GM19240 (cell line): ENCODE data around the gene ABCC11.
A peak's percentile ranks its signal among the peaks of the same experiment; 100 is the strongest.

Source experiments
- DNase-seq: peaks from one replicate; pipeline ENCODE4 v3.0.0; 2011; ENCODE audit warnings: low spot score; ENCODE audit not compliant: insufficient read length

The ABCC11 gene

DNA sequence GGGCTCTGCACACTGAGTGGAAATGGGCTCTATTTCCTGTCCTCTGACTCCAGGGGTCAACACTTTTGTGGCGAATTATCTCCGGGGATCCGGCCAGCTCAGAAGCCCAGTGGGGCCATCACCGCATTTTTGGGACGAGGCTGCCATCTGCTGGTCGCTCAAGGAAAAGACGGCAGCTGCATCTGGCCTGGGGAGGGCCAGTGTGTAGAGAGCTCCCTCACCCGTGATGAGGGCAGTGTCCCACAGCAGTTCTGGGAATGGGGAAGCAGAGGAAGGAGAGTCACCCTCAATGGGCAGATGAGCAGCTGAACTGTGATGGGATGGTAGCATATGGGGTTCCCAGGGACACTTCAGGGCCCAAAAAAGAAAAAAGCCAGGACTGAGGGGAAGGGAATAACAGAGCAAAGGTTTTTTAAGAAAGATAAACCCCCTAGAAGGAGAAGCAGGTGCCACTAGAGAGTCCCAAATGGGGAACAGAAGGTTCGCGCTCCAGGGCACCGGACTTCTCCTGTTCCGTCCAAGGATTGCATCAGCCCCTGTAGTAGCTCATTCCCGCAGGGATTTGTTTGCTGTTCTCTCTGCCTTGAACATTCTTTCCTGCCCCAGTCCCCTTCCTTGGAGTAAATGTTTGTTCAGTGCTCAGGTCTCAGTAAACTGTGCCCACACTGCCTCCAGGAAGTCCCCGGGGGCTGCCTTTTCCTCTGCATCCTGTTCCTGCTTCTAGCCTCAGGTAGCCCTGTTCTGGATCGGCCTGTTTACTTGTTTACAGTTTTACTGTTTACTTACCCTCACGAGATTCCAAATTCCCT is 82.2 kb downstream of the ABCC11 start:
- peak; percentile 61 for DNase-seq

DNA sequence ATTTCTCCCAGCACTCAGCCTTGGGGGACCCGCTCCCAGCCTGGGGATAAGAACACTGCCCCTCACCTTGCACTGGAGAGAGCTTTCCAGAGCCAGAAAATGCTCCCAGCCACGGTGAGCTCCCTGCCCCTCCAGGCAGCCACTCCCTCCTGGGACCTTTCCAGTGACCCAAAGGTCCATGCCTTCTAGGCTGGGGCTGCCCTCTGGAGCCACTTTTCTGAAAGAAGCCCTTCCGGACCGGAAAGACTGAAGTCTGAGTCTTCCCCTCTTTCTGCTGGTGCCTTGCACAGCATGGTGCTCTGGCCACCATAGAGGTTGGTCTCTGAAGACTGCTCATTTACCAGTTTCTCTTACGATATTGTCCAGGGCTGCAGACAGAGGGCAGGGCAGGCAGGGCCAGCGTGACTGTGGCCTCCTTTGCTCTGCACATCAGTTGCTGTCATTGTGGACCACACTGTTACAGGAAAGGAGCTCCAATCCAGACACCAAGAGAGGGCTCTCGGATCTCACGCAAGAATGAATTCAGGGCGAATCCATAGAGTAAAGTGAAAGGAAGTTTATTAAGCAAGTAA is 84.4 kb downstream of the ABCC11 start:
- DNase-seq: no peak

DNA sequence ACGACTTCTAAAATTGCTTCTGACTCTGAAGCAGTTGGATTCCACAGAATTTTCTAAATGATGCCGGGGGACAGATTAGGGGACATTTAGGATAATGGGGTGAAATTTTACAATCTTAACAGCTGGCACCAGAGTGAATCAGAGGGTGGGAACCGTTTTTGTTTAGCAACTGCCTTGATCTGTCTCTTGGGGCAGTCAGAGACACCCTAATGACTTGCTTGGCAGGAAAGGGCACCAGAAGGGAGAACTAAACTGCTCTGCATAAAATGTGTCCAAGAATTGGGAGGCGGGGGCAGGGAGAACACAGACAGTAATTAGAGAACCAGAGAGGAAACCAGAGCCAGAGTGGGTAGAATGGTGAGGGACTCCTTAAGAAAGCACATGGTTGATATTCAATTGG is 85.4 kb downstream of the ABCC11 start:
- no peak for DNase-seq

DNA sequence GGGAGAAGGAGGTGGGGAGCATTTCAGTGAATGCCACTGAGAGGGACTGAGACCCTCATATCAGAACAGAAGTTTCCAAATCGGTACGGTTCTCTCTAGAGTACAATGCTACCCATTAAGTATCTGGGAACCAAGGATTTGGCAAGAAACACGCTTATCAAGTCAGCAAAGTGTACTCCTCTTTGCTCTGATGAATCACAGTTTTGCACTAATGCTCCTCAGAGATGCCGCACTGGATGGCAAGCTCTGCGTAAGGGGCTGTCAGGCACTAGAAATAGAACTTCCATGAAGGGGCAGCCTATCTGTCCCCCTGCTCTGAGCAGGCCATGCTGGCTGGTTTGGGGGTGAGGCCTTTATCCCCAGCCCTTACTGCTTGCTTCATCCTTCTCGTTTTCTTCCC is 86.8 kb downstream of the ABCC11 start:
- DNase-seq: no peak

DNA sequence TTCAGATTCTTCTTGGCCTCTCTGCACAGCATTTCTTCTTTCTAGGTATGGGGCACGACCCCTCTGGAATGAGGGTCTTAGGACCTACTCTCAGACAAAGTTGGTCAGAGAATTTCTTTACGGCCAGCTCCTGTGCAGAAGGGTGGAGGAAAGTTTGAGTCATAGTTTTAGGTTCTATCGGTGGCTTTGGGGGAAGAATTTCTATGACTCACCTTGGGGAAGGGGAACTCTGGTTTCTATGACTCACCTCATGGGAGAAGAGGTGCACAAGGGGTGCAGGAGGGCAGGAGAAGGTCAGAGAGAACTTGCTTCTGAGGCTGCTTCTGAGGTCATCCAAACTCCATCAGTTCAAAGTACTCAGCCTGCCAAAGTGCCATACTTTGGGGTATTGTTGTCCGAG is 89.0 kb downstream of the ABCC11 start:
- no peak for DNase-seq

DNA sequence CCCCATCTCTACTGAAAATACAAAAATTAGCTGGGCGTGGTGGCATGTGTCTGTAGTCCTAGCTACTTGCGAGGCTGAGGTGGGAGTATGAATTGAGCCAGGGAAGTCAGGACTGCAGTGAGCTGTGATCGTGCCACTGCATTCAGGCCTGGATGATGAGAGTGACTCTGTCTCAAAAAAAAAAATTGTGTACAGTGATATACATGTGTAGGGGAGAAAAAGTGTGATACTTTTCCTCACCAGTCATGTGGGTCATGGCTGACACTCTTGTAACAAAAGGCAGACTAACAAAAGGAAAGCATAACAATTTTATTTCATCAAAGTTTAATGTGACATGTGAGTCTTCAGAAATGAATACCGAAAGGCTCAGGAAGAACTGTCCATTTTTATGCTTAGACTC is 89.5 kb downstream of the ABCC11 start:
- DNase-seq: no peak

DNA sequence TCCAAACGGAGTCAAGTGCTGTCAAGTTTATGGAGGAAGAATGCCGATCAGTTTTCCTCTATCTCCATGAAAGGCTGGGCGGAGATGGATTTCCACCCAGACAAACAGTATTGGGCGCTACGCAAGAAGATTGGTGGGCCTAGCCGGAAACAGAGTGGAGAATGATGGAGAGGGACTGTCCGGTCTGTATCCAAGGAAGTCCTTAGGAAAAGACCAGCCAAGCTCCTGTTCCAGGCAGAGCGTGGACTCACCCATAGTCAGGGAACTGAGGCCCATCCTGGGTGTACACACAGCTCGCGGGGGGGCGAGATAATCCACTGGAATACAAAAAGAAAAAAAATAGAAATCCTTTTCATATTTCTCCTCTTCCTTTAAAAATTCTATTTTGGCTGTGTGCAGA is 90.0 kb downstream of the ABCC11 start:
- no peak for DNase-seq

DNA sequence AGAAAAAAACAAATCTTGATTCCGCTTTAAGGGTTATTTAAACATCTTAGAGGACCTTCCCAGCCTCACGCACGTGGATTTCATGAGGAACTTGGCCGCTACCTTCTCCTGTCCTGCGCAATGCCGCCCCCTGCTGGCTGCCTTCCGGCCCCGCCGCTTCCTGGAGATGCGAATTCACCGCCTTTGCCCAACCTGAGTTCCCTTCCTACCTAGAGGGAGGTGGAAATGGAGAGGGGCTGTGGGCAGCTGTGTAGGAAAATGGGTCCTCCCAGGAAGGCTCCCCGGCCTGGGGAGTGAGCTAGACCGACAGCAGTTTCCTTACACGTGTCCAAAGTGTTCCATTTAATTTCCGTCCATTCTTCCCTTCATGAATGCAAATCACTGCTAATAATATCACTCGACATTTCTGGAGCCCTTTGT is 90.5 kb downstream of the ABCC11 start:
- peak; percentile 45 for DNase-seq

DNA sequence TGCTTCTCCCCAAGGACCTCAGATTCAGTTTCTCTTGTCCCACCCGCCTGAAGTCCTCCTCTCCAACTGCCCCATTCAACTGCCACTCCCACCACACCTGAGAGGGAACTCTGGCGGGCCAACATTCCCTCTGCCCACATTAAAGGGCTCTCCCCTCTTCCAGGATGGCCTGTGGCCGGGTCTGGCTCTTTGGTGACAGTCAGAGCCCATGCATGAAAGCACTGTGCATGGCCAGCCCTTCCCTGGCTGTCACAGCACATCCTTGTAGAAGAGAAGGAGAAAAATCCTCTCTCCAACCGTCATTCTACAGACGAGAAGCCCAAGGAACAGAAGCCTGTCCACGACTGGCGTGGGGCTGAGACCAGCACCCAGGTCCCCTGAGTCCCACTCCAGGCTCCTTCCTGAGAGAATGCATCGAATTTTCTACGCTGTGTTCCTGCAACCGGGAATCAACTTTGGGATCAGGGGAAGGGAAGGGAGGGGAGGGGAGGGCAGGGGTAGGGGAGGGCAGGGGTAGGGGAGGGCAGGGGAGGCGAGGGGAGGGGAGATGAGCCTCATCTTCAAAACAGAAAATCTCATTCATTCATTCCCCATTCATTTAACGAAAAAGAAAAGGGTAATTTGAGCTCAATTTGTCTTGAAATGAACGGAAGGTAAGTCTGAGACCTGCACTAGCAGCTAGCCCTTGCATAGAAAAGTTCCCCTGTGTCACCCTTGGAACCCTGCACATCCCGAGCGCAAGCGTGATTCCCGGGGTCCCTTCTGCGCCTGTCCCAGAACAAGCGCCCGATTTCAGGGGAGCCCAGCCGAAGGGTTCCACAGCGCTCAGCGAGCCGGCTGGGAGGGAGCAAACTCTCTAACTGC is 91.2 kb downstream of the ABCC11 start, which contains the start of gene ABCC12:
TSS of gene ABCC12 (minus strand) at position 68 of the 864 bp plus-strand sequence. CDS start 9,569 bp downstream, outside the sequence.
- no peak for DNase-seq

DNA sequence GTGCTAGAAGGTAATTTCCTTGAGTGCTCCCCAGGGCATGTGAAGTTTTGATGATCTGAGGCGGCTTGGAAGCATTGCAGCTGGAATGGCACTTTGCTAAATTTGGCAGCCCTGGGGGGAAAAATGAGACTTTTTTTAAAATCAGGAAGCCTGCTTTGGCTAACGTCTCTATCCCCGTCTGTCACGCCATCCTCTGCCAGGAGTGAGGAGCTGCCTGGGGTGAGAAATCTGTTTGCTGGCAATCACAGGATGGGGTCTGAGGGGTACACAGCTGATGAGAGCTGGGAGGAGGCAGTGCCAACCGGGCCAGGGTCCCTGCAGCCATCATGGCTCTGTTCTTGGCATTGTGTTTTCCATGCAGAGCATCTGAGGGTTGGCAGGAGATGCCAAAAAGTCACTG is 93.6 kb downstream of the ABCC11 start:
- no peak for DNase-seq

DNA sequence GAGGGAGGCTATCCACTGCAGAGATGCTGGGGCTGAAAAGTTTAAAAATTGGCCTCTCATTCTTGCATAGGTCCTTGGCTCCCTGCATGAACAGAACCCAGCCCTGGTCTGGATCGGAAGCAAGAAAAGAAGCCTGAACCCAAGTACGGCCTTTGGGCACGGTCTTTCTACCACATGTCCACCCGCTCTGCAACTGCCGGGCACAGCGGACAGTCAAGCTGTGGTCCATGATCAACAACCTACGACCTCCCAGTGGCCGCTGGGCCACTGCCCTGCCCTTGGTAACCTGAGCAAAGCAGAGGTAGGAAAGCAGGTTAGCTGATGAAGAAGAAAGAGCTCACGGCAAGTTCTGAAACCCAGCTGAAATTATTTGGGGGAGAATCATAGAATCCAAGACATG is 95.1 kb downstream of the ABCC11 start:
- no peak for DNase-seq

DNA sequence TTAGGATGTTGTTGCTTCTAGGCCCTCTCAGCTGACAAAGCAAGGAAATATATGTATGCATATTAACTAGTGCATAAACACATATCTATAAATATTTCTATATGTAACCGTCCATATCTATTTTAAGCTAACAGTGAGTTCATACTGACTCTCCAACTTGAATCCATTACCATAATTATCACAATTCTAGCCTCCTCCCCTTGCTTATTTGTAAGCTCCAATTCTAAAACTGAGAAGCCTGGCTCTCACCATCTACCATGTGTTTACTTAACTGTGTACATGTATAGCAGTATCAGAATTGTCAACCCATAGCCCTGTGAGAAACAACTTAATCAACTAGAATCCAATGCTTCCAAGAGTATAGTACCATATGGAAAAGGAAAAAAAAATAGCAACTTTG is 96.6 kb downstream of the ABCC11 start:
- no peak for DNase-seq

DNA sequence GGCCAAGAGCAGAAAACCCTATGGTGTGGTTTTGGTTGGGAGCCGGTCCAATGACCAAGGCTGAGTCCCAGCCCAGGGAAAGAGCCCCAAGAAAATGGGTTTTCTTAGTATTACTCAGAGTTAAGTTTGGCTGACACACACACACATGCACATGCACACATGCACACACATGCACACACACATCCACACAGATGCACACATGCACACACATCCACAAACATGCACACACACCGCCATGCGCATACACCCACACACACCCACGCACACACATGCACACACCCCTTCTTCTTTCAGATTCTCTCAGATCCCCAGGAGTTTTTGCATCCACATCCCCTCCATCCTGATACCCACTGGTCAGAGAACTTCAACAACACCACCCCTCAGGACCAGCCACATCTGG is 100.6 kb downstream of the ABCC11 start:
- DNase-seq: no peak

DNA sequence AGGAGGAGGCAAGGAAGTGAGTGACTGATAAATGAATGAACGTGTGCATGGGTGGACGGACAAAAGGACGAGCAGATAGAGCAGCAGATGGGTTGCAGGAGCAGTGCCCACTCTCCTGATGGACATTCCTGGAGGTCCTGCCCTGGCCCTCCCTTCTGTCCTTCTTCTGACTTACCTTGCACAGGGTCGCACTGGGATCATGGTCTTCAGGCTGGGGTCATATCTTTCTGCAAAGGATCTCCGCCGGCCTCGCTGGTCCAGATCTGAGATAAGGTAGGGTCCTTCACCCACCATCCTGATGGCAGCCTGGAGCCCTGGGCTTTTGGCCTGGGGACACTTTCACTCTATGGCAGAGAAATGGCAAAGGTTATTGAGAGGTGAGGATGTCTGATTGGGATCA is 101.2 kb downstream of the ABCC11 start:
- DNase-seq: no peak

DNA sequence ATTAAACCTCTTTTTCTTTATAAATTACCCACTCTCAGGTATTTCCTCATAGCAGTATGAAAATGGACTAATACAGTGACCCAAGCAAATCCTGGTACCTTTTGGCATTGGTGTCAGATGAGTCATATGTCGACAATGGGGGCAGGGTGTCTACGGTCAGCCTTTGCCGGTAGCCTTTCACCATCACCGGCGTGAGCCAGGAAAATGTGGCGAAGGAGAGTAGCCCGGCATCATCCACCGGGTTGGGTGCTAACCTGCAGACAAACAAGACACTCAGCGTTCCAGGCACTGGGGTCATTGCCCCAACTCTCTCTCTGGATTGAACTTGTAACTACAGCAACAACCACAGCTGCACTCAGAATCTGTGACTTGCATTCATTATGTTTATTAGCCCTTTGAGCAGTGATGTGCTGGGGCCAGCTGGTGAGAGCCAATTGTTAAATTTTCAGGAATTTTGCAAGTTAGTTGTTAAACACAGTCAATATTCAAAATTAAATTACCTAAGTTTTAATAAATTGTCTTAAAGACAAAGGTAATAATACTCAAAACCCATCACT is 103.4 kb downstream of the ABCC11 start:
- no peak for DNase-seq

DNA sequence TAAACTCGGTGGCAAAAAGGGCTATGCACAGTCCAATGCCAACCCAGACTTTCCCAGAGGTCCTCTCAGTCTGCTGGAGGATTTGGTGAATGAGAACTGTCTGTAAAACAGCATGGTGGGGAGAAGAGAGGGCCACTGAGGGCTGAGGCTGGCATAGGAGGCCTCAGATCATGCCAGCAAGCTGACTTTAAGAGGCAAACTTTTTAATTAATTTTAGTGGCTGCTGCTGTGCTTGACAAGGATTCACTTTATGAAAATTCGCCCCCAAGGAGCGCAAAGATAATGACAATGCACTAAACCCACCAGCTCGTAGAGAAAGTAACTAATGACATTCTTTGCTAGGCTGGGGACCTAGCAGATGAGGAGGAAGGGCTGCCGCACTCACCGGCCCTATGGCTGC is 106.5 kb downstream of the ABCC11 start:
- no peak for DNase-seq

DNA sequence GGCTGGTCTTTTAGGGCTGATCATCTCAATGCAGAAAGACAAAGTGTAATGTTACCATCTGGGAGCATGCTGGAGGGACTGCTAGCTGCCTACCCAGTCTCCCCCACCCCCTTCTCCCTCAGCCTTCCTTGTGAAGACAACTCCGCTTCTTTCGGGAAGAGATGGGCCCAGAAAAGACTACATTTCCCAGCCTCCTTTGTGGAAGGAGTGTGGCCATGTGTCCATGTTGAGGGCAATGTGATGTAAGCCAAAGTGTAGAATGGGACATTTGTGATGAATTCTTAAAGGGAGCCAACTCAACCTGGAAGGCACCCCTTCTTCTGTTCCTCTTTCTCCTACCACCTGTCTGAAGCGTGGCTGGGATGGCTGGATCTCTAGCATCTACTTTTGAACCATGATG is 107.8 kb downstream of the ABCC11 start:
- DNase-seq: no peak

DNA sequence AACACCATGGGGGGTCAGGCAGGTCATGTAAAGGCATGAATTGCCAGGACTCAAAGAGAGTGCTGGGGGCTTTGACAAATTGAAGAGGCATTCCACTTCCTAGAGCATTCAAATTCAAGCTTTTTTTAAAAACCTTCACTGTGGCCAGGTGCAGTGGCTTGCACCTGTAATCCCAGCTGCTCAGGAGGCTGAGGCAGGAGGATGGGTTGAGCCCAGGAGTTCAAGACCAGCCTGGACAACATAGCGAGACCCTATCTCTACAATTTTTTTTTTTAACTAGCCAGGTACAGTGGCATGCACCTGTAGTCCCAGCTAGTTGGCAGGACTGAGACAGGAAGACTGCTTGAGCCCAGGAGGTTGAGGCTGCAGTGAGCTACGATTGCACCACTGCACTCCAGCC is 108.8 kb downstream of the ABCC11 start:
- no peak for DNase-seq

DNA sequence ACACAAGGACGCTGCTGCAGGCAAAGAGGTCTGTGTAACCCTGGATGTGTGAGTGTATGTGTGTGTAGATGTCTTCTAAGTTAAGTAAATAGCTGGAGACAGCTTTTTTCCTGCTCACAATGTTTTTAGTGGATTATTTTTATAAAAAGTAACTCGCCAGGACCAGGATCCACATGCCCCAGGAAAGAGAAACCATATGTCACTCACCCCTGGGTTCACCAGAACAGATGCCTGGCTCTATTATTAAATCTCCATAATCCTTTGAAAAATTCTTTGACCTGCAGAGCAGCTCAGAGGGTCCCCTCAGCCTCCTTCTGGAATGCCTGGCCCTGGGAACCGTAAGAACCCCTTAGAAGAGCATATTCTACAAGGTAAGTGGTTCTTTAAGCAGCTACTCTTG is 109.5 kb downstream of the ABCC11 start:
- DNase-seq: no peak

DNA sequence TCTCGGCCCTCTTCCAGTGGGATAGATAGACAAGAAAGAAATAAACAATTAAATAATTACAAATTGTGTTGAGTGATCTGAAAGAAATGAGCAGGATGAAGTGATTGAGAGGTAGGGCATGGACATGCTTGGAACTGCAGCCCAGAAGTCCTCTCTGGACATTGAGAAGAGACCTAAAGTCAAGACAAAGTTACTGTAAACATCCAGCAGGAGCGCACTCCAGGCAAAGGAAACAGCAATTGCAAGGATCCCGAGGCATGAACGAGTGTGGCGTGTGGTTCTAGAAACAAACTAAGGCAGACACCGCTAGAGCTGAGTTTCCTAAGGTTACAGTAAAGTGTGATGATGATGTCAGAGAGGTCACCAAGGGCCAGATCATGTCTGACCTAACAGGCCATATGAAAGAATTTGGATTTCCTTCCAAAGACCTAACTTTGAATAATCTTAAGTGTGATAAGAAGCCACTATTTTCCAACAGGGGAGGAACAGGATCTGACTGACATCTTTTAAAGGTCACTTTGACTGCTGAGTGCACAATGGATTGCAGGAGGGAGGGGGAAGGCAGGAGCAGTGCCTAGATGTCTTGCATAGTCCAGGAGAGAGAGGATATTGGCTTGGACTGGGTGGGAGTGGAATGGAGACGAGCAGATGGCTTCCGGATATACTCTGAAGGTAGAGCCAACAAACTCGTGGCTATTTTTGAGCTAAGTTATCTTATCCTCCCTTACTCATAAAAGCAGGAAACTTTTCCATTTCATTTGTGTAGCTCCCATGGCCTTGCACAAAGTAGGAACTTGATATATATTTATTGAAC is 110.6 kb downstream of the ABCC11 start:
- DNase-seq: no peak
